GM19395 (cell line): ENCODE measurements around the gene TSSC4.

ENCODE experiments used
- ATAC-seq: cut with Tn5 transposase; IDR thresholded peaks from one replicate; pipeline ENCODE4 v1.9.1; 2021; ENCODE audit warnings: mild to moderate bottlenecking, moderate library complexity; ENCODE audit not compliant: unreplicated experiment

TSSC4 gene

GRCh38 chr11:2446590-2447252 lies 46.2 kb downstream of the TSSC4 start:
- ATAC-seq = no peak

GRCh38 chr11:2447253-2447950 lies 46.9 kb downstream of the TSSC4 start:
- ATAC-seq = no peak

- no peak for ATAC-seq
Measured at GRCh38 chr11:2447951-2448650, 47.6 kb downstream of the TSSC4 start.

- ATAC-seq = no peak
Measured at GRCh38 chr11:2448661-2449547, 48.4 kb downstream of the TSSC4 start.

GRCh38 chr11:2449548-2450320 lies 49.2 kb downstream of the TSSC4 start:
- no peak for ATAC-seq

- no peak for ATAC-seq
Measured at GRCh38 chr11:2450321-2451041, 49.9 kb downstream of the TSSC4 start.

- no peak for ATAC-seq
Measured at GRCh38 chr11:2451336-2451735, 50.8 kb downstream of the TSSC4 start.

- ATAC-seq = no peak
Measured at GRCh38 chr11:2451916-2452315, 51.4 kb downstream of the TSSC4 start.

GRCh38 chr11:2452321-2453012 lies 51.9 kb downstream of the TSSC4 start:
- no peak for ATAC-seq

- no peak for ATAC-seq
Measured at GRCh38 chr11:2453436-2453835, 52.9 kb downstream of the TSSC4 start.
